OCI-LY7 (cell line): ENCODE results near the gene TMEM115.

Experiments
- CTCF ChIP-seq: fragments of 200-600 bp; sonication (generic); conservative IDR thresholded peaks from 2 replicates; pipeline ENCODE4 v1.5.1; 2014; ENCODE audit warnings: mild to moderate bottlenecking, antibody characterized with exemption, low read length, moderate library complexity, mixed read lengths
- EZH2phosphoT487 ChIP-seq: fragments of 200-600 bp; sonication (generic); IDR thresholded peaks from 2 replicates; pipeline ENCODE4 v1.6.1; 2018; ENCODE audit warnings: low read depth, borderline replicate concordance, mild to moderate bottlenecking, mixed run types, antibody characterized with exemption, low read length, moderate library complexity, mixed read lengths

GRCh38 chr3:50375258-50375931 is 16.1 kb upstream of the TMEM115 start:
- peak; percentile 58 for TF ChIP-seq CTCF
- no peak for TF ChIP-seq EZH2phosphoT487
